GM19455 (cell line): ENCODE measurements around the gene PBX1.

Experiments
- ATAC-seq: cut with Tn5 transposase; IDR thresholded peaks from one replicate; pipeline ENCODE4 v1.9.1; 2021; ENCODE audit not compliant: unreplicated experiment

The PBX1 gene

GRCh38 chr1:164846731-164847691, 288.0 kb downstream of the PBX1 start:
- no peak for ATAC-seq

DNA sequence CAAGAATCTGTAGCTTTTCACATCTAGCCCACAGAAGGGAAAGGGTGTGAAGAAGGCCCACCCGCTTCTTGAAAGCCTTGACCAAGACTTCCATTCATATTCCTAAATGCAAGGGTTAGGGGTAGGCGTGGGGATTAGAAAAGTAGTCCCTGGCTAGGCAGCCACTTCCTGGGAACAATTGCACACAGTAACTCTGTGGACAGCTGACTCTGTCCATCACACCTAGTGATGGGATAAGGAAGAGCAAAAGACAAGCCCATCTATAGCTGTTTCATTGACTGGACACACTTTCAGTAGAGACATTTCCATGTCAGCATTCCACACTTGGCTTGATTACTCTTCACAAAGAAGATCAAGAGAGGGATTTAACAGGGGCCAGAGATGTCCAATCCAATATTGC, 294.2 kb downstream of the PBX1 start:
- no peak for ATAC-seq

DNA sequence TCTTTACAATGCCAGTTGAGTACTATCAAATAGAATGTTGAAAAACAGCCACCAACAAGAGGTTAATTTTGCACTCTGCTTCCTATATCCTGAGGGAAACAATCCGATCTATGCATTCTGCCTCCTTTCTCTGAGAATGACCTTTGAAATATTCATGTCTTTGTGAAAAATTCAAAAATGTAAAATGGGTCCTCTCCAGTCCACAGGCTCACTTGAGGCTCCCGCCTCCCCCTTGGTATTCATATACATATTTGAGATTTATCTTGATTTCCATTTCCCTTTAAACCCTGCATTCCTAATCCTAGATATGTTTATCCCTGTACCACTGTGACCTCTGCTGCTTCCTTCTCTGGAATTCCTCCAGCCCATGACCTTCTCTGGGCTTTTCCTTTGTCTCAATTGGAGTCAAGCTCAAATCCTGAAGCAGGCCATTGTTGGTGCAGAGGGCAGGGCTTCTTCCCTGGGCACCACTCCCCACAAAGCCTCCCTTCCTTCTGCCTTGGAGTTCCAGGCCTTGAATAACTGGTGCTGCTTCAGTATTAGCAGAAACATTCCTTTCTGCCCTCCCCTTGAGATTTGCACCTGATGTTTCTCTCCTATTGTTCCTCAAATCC, 296.8 kb downstream of the PBX1 start:
- no peak for ATAC-seq

DNA sequence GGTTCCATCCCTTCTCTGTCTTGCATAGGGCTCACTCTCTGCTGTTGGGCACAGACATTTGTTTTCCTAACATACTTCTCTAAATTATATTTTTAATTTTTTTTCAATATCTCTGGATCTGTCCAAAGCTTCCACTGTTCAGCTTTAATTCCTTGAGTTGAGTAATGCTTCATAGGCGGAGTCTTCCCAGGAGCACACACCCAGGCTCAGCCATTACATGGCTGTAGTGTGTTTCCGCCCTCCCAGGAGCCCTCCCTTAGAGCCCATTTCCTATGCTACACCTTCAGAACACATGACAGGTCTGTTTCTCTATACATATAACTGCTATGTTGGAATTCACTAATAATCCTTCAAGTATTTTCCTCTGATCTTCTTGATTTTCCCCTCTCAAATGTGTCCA, 297.4 kb downstream of the PBX1 start:
- ATAC-seq = no peak

DNA sequence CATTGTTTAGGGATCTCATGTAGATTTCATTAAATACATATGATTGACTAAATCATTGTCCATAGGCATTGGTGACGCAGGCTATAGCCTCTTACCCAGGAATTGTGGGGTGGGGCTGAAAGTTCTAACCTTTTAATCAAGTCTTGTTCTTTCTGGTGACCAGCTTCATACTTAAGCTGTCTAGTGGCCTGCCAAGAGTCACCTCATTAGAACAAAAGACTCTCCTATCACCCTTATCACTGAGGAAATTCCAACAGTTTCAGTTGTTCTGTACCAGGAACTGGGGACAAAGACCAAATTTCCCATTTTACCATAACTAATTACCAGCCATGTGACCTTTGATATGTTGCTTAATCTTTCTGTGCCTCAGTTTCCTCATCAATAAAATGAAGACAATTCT, 298.5 kb downstream of the PBX1 start:
- no peak for ATAC-seq

DNA sequence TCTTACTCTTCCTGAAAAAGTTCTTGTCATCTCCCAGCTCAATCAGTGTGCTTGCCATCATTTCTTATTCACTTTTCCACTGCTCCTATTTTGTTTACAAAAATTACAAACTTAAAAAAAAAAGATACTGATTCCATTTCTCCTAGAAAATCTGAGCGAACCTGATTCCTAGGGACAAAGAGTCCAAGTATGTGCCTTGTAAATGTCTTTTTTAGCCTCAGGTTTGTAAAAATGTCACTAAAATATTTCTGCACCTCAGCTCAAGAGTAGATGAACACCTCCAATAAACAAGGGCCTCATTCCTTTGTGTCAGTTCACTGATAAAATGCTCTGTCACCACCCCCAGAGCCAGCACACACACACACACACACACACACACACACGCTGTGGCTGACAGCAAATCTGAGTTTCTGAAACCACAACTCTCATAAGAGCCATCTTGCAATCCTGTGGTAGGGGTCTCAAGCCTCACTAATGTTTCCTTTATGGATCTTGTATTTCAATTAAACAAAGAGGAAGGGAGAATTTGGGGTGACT, 299.2 kb downstream of the PBX1 start:
- no peak for ATAC-seq

DNA sequence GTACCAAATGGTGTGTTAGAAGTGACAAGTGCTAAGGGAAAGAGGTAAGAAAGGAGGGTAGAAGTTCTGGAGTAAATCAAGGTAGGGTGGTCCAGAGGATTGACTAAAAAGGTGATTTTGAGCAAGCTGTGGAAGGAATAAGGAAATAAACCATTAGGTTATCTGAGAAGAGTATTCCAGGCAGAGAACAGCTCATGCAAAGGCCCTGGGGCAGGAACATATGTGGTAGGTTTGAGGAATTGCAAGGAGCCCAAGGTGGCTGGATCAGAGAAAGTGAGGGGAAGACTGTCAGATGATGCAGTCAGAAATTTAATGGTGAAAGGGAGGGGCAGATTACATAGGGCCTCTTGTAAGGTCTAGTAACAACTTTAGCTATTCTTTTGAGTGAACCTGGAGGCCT, 302.6 kb downstream of the PBX1 start:
- no peak for ATAC-seq

- ATAC-seq = no peak
Measured at GRCh38 chr1:164863056-164863455, 304.1 kb downstream of the PBX1 start.

DNA sequence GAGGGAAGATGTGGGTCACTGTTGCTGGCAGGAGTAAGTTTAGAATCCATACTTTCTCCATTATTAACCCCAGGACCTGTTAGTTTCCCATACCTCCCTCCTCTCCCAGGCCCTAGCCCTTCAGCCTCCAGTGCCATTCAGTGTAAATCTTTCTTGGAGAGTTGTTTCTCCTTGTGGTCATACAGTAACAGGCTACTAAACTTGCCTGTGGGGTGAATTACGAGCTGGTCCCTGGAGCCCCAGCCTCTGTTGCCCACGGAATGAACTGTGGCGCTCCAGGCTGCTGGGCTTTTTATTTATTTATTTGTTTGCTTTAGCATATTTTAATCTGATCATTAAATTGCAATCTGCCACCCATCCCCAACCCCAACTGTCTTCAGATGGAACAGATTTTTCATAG, 305.2 kb downstream of the PBX1 start:
- no peak for ATAC-seq

DNA sequence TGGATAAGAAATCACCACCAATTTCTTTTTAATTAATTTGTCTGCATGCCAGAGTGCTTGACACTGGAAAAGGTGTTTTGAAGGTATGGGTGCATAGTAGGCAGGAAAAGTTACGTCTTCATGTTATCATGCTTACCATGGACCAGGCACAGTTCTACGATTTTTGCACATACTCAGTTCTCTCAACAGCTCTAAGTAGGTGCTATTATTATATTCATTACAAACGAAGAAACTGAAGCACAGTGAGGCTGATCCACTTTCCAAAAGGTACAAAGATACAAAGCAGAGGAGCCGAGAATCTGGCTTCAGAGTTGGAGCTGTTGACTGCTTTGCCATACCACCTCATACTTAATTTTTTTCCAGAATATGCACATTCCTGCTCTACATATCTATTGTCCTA, 306.4 kb downstream of the PBX1 start:
- ATAC-seq = no peak

GRCh38 chr1:164867590-164867989, 308.6 kb downstream of the PBX1 start:
- ATAC-seq = no peak

DNA sequence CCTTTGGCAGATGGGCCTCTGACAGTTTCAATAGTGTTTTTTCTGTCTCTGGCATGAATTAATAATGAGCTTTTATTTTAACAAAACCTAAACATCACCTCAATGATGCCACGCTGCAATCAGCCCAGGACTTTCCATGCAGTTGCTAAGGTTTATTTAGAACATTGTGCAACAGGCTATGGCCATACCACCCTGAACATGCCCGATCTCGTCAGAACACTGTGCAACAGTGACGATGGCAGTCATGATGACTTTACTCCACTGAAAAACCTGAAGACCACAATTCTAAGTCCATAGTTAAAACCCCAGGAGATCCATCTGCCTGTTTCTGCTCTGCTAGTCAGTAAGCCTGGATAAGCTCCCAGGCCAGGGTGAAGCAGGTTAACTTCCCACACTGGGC, 310.0 kb downstream of the PBX1 start:
- no peak for ATAC-seq

- no peak for ATAC-seq
Measured at GRCh38 chr1:164875518-164875917, 316.5 kb downstream of the PBX1 start.

DNA sequence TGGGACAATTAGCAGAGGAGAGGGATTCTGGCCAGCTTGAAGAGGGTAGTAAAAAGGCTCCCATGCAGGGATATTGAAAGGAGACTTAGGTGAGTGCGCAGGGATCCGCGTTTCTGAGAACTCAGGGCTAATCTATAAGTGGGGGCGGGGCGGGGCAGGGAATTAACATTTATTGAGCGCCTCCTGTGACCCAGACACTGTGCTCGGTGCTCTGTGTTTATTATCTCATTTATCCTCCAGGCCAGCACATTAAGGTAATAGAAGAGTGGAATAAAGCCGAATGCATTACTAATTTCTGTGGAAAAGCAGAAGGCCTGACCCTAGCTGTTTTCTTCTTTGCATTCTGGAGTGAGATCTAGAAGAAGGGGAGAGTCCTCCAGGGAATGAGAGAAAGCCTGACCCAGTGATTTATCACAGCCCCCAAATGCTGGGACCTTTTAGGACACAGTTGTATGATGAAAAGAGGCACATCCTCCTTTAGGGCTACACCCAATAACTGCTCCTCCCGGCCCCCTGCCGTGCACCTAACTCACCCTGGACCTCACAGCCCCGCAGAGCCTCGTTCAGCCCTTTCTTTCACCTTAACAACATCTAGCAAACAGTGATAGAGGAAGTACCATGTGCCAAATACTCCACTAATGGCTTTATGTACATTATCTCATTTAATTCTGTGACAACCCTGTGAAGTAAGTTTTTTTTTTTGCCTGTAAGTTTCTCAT, 317.6 kb downstream of the PBX1 start:
- ATAC-seq = no peak

GRCh38 chr1:164880199-164880598, 321.2 kb downstream of the PBX1 start:
- no peak for ATAC-seq

GRCh38 chr1:164880644-164881043, 321.7 kb downstream of the PBX1 start:
- no peak for ATAC-seq

GRCh38 chr1:164885311-164885710, 326.3 kb downstream of the PBX1 start:
- ATAC-seq = no peak

GRCh38 chr1:164886101-164886500, 327.1 kb downstream of the PBX1 start:
- ATAC-seq = no peak

DNA sequence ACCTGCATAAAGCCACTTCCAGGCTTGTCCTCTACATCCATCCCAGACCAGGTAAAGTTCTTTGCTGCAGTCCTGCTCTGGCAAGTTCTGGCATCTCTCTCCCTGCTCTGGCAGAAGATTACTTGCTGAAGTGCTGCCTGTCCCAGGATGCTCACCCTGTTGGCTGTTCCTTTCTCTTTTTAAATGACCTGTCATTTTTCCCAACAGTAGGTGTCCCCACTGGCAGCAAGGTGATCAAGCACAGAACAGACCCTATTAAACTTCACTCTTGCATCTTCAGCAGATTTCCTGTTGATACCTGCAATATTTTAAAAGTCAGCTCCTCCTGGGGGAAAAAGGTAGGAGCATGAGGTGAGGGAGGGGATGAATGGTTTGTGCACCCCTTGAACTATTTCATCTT, 332.6 kb downstream of the PBX1 start:
- ATAC-seq = no peak

GRCh38 chr1:164895026-164895912, 336.3 kb downstream of the PBX1 start:
- no peak for ATAC-seq

DNA sequence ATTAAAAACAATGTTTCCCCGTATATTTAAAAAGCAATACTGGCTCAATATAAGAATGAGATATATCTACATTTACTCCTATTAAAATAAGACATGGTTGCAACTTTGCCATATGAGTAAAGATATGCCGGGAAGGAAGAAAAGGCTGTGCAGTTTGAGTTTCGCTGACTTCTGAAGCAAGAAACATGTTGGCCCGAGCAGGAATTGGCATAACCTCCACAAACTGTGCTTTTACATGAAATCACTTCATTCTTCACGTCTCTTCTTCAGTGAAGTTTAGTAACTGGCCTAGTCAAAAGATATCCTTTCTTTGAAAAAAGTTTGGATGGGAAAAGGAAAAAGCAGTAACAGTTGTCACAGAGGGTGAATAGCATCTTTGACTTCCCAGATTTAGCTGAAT, 342.0 kb downstream of the PBX1 start:
- ATAC-seq = no peak
